NOMO-1 (cell line): ENCODE measurements around the gene TBX4.
"Not testable (repeated sequence)": the region's sequence is repeated elsewhere in the genome, so short reads cannot be mapped to it uniquely, and the experiment has no call there.

ENCODE experiments used
- DNase-seq, 2 experiments: peaks; one replicate each; lab custom pipeline; 2025; ENCODE audit not compliant: unreplicated experiment in 2 of 2; lab: John Stamatoyannopoulos, UW

TBX4 gene

DNA sequence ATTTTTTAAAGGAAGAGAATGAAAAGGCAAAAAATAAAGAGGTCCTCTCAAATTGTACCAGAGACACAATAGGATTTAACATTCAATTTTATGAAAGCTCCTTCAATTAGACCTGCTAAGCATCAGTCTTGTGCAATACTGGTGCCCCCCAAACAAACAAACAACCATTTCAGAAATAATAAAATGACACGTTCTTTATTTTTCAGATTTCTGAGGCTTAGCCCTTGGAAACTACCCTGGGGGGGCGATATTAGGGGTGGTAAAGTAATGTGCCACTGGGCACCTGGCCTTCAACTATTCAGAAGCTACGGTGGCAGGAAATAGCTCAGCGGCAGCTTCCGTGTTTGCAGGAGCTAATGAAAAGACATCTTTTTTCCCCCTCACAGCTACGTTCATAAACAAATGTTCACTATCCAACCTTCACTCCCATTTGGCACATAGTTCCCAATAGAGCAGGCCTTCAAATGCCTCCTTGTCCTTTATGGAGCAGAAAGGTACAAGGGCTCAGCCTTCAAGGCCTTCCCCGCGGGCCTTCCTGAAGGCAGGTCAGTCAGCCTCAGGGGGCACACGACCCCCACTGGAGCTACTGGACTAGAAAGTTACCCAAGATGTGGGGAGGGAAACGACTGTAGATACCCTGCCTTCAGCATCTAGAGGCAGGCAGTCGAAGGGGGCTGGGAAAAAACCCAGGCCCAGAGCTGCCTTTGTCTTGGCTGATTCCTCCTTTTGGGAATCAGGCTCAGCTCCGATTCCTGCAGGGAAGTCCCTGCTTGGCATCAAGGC is 44.1 kb downstream of the TBX4 start:
- DNase-seq = no peak

GRCh38 chr17:61496957-61497653 is 44.9 kb downstream of the TBX4 start:
- no peak for DNase-seq

DNA sequence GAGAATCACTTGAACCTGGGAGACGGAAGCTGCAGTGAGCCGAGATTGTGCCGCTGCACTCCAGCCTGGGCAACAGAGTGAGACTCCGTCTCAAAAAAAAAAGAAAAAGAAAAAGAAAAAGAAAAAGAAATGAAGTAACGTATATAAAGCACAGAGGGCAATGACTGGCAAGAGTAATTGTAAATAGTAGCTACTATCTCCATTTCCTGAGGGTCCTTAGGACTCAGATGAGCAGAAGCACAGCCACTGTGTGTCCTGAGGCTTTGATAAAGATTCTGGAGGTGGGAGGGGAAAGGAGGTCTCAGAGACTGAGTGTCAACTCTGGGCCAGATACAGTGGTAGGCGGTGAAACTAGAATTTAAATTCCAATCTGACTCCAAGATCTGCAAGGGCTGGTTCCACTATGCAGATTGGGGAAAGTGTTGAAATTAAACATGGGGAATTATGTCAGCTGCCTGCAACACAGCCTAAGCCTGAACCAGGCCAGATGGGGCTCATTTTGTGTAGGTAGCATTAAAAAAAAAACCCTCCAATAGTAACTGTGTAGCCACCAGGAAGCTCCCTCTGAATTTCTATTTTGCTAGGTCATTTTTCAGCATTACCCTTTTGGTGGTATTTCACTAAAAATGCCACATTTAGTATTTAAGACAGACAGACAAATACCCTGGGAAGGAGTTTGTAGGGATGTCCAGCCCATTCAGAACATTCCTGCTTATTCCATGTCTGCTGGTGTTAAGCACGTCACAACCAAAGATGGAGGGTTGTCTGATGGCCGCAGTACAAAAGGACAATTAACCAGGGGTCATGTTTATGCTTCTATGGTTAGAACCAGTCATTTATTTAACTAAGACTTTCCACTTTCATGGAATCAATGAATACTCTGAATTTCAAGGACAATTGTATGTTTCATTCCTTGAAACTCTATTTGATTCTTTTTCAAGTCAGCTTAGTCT is 46.1 kb downstream of the TBX4 start:
- no peak for DNase-seq

GRCh38 chr17:61499632-61500031 is 47.4 kb downstream of the TBX4 start:
- DNase-seq = no peak

- DNase-seq = no peak
These were observed 48.1 kb downstream of the TBX4 start for GRCh38 chr17:61500287-61500686.

DNA sequence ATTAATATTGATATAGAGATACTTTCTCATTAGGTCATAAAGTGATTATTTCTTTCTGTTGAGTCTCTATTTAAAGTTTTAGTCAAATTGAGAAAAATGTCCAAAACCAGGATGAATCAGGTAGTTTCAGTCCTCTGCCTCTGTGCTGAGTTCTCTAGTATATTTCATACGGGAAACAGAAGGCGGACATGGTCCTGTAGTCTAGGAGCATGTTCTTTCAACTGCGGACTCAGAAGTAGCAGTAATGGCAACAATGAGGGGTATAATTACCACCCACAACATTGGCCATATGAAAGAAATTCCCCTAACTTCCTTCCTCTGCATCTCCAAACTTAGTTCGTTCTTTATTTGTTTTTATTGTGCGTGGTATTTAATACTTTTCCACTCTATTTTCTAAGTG is 50.1 kb downstream of the TBX4 start:
- DNase-seq = no peak

DNA sequence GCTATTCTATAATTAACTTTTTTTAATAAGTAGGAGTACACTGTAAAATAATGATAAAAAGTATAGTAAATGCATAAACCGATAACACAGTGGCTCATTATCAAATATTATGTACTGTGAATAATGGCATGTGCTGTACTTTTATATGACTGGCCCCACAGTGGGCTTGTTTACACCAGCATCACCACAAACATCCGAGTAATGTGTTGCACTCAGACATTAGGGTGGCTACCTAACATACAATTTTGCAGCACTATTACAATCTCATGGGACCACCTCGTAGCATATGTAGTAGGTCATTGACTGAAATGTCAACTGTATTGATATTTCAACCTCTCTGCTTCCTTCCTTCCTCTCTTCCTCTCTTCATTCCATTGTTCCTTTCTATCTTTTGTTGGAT is 51.7 kb downstream of the TBX4 start:
- no peak for DNase-seq

- no peak for DNase-seq
These were observed 52.5 kb downstream of the TBX4 start for GRCh38 chr17:61504697-61505096.

- DNase-seq = no peak
These were observed 53.8 kb downstream of the TBX4 start for GRCh38 chr17:61505846-61506627.

DNA sequence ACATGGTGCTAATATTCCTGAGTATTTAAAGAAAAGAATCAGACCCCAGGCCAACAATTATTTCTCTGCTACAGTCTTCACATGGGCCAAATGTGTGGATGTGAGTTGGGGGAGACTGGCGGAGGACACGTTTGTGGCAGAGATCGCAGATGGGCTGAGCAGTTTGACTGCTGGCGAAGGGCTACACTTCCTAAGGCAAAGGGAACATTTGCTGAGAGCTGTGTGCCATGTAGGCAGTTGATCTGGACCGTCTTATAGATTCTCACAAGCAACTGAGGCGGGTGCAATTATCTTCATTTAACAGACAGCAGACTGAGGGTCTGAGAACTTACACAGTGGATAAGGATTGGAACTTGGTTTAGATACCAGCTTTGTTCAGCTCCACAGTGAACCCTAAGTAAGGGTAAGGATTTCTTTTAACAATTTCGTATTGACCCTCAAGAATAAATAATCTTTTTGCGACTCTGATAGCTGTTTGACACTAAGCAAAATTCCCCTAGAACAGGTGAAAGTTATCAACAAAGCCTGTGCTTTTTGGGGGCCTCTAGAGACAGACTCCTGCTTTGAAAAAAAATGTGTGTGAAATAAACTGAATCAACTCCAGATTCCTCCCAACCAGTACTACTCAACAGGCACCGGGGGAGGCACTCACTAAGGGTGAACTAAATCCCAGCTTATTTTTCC is 55.3 kb downstream of the TBX4 start:
- DNase-seq = no peak

GRCh38 chr17:61508912-61509311 is 56.7 kb downstream of the TBX4 start:
- no peak for DNase-seq

DNA sequence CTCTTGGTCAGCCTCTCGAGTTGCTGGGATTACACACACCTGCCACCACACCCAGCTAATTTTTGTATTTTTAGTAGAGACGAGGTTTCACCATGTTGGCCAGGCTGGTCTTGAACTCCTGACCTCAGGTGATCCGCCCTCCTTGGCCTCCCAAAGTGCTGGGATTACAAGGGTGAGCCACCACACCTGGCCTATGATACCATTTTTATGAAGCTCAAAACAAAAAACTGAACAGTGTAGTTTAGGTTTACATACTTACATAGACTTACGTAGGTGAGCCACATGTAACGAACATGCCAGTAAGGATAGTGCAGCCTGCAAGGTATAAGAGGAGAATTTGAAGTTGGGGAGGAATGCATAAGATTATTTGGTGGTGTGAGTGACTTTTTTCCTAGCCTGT is 57.2 kb downstream of the TBX4 start:
- DNase-seq = not testable (repeated sequence)

DNA sequence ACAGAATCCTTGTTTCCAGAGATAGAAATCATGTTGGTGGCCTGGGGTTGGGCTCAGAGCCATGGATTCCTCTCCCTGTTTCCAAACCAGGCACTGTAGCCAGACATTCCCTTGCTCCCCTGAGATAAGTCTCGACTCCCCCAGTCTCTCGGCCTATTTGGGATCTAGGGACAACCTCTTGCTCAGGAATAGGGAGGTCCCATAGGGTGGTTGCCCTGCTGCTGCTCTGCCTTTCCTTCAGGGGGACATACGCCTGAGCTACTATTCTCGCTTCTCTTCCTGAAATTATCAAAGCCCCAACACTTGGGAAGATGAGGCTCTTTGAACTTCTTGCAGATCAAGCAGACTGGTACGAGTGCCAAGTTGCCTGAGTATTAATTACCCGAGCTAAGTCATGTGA is 58.0 kb downstream of the TBX4 start:
- DNase-seq = no peak

DNA sequence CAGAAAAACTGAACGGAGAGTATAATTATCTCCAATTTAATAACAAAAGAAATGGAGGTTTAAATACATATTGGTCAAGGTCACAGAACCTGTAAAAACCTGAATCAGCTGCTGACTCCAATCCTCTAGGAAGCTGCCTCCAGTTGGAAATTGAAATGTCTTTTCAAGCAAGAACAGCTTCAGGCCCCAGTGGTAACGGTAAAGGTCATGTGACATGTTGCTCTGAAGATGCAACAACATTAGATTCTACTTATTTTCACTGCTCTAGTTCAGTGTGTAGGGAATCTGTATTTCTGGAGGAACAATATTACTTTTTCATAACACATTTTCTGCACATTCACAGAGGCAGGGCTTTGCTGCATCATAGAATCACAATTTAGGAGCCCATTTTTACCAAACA is 58.8 kb downstream of the TBX4 start:
- DNase-seq = no peak

DNA sequence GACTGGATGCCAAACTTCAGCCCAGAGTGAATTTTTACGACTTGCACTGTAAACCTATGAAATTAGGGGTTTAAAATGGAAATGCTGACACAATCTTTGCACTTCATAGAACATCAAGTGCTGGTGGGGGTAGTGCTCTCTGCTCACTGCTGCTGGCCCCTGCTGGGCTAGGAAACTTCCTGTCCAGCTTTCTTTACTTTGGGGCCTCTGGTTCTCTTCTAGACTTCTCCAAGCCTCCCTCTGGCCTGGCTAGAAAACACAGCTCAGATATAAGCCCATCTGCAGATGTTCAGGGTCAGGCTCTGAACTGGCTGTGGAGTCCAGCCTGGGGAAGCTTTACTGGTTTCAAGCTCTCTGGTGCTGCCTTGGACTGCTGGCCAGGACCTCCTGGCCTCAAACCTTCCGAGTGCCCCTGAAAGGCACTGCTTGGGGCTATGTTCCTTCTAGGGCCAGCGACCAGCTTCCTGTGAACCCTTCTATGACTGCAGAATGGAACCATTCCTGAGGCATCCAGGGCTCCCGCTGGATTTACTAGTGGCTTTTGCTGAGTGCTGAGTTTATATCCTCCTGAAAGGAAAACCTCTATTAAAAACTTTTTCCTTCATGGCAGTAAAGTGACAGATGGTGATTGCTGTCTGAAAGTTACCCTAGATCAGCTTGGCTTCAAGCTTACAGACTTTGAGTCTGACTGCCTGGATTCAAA is 59.4 kb downstream of the TBX4 start:
- DNase-seq = no peak

- DNase-seq = no peak
These were observed 62.3 kb downstream of the TBX4 start for GRCh38 chr17:61514491-61514890.

DNA sequence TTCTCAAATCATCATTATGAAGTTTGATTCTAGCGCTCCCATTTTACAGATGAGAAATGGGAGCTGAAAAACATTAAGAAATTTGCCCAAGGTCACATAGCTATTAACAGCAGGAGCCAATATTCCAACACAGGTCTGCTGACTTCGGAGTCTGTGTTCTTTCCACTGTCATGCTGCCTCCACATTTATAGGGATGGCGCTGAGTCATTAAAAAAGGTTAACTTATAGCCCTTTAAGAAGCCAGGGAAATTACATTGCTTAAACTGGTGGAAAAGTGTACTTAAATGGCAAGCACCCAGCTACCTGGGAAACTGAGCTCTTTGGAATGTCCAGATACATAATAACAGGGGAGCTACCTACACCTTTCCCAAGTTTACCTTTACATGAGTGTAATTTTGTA is 65.0 kb downstream of the TBX4 start:
- no peak for DNase-seq

DNA sequence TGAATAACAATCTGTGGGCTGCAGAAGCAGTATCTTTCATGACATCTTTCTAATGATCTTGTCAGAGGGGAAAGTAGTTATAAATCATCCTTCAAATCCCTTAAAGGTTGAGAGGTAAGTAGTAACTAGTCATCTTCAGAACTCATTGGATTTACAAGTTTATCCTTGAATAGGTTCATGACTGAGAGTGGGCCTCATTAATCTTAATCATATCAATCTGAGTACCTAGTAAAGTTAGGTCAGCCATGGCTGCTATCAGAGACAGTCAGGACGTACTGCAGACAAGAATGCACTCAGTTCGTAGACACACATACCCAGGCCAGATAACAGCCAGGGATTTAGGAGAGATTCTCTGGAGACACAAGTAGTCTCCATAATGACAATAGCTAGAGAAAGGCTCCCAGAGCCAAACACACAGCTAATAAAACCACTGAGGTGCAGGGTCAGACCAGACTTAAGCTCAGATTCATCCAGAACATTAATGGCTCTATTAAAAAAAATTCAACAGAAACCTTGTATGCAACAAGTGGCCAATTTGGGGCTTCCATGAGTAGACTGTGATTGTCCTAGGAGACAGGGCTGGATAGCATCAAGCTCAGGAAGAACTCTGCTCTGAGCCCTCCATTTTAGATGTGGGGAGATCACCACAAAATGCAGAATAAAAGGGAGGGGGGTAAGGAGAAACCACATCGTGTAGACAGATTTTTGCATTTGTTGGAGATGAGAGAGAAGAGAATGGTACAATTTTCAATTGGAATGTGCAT is 65.8 kb downstream of the TBX4 start:
- no peak for DNase-seq

- DNase-seq = no peak
These were observed 66.9 kb downstream of the TBX4 start for GRCh38 chr17:61519139-61519538.
